HepG2 (cell line): ENCODE results near the gene ATP5MK. TPM values are rescaled to one million over a fixed set of nuclear protein-coding genes. Genes with fewer than 3 reads are reported as not detected.
A peak's percentile ranks its signal among the peaks of the same experiment; 100 is the strongest.

ENCODE experiments used
- ARNTL ChIP-seq: sonication (generic); formaldehyde crosslinking; IDR thresholded peaks from 2 replicates; pipeline ENCODE4 v1.4.0; 2020; ENCODE audit warnings: mild to moderate bottlenecking, missing genetic modification reagents
- ATF3 ChIP-seq: sonication (generic); formaldehyde crosslinking; IDR thresholded peaks from 2 replicates; pipeline ENCODE4 v1.4.0; 2020; ENCODE audit warnings: missing genetic modification reagents
- CHD2 ChIP-seq: IDR thresholded peaks from 2 replicates; pipeline ENCODE4 v1.6.1; 2011; ENCODE audit warnings: low read depth, low read length, improper control_type of control experiment
- ELF3 ChIP-seq: IDR thresholded peaks from 2 replicates; pipeline ENCODE4 v1.6.1; 2016; ENCODE audit warnings: missing genetic modification reagents, missing compliant biosample characterization
- GPN1 ChIP-seq: sonication (generic); formaldehyde crosslinking; IDR thresholded peaks from 2 replicates; pipeline ENCODE4 v1.5.1; 2020; ENCODE audit warnings: missing genetic modification reagents, borderline replicate concordance
- KDM1A ChIP-seq: IDR thresholded peaks from 2 replicates; pipeline ENCODE4 v1.6.1; 2016; ENCODE audit warnings: missing compliant biosample characterization
- MLXIP ChIP-seq: sonication (generic); formaldehyde crosslinking; IDR thresholded peaks from 2 replicates; pipeline ENCODE4 v1.9.0; 2021; ENCODE audit warnings: missing genetic modification reagents, borderline replicate concordance
- NCOA1 ChIP-seq: sonication (generic); formaldehyde crosslinking; IDR thresholded peaks from 2 replicates; pipeline ENCODE4 v1.9.0; 2021; ENCODE audit warnings: missing genetic modification reagents
- PAXIP1 ChIP-seq: sonication (generic); formaldehyde crosslinking; conservative IDR thresholded peaks from 2 replicates; pipeline ENCODE4 v1.4.0; 2020; ENCODE audit warnings: mild to moderate bottlenecking, missing genetic modification reagents, moderate library complexity
- RARA ChIP-seq: IDR thresholded peaks from 2 replicates; pipeline ENCODE4 v1.6.1; 2016; ENCODE audit warnings: missing genetic modification reagents, missing compliant biosample characterization
- RELA ChIP-seq: sonication (generic); formaldehyde crosslinking; IDR thresholded peaks from 2 replicates; pipeline ENCODE4 v1.4.0; 2020; ENCODE audit warnings: missing genetic modification reagents
- RFXAP ChIP-seq: sonication (generic); formaldehyde crosslinking; IDR thresholded peaks from 2 replicates; pipeline ENCODE4 v1.4.0; 2020; ENCODE audit warnings: missing genetic modification reagents, borderline replicate concordance
- SCMH1 ChIP-seq: sonication (generic); formaldehyde crosslinking; IDR thresholded peaks from 2 replicates; pipeline ENCODE4 v1.9.0; 2021; ENCODE audit warnings: missing genetic modification reagents, mild to moderate bottlenecking, borderline replicate concordance
- YEATS2 ChIP-seq: sonication (generic); formaldehyde crosslinking; IDR thresholded peaks from 2 replicates; pipeline ENCODE4 v1.4.0; 2020; ENCODE audit warnings: missing genetic modification reagents, borderline replicate concordance
- ZNF430 ChIP-seq: sonication (generic); formaldehyde crosslinking; IDR thresholded peaks from 2 replicates; pipeline ENCODE4 v1.9.0; 2021; ENCODE audit warnings: mild to moderate bottlenecking, missing genetic modification reagents
- ZNF451 ChIP-seq: sonication (generic); formaldehyde crosslinking; IDR thresholded peaks from 2 replicates; pipeline ENCODE4 v1.5.0; 2020; ENCODE audit warnings: mild to moderate bottlenecking, missing genetic modification reagents
- ZNF644 ChIP-seq: IDR thresholded peaks from 2 replicates; pipeline ENCODE4 v1.6.1; 2016; ENCODE audit warnings: low read depth
- ZNF674 ChIP-seq: sonication (generic); formaldehyde crosslinking; IDR thresholded peaks from 2 replicates; pipeline ENCODE4 v1.5.0; 2020; ENCODE audit warnings: low read depth, mild to moderate bottlenecking, missing genetic modification reagents
- ZNF703 ChIP-seq: sonication (generic); formaldehyde crosslinking; IDR thresholded peaks from 2 replicates; pipeline ENCODE4 v1.5.1; 2020; ENCODE audit warnings: missing genetic modification reagents, mild to moderate bottlenecking, moderate library complexity, borderline replicate concordance
- ZNF749 ChIP-seq: sonication (generic); formaldehyde crosslinking; IDR thresholded peaks from 2 replicates; pipeline ENCODE4 v1.8.0; 2022; ENCODE audit warnings: mild to moderate bottlenecking, missing genetic modification reagents, moderate library complexity, borderline replicate concordance
- ZNF781 ChIP-seq: sonication (generic); formaldehyde crosslinking; IDR thresholded peaks from 2 replicates; pipeline ENCODE4 v1.5.1; 2020; ENCODE audit warnings: borderline replicate concordance, mild to moderate bottlenecking, missing genetic modification reagents; ENCODE audit errors: not compliant biosample characterization
- ZNF883 ChIP-seq: sonication (generic); formaldehyde crosslinking; IDR thresholded peaks from 2 replicates; pipeline ENCODE4 v1.5.1; 2020; ENCODE audit warnings: mild to moderate bottlenecking, missing genetic modification reagents; ENCODE audit errors: not compliant biosample characterization
- polyA plus RNA-seq, 8 experiments: library from polyadenylated mRNA; depleted of rRNA in 3 of 8; stranded (reverse) in 7 of 8; unstranded in 1 of 8; fragments of >200 nt; fragmentation: Illumina TruSeq in 4 of 8; extraction: Trizol in 4 of 8; gene quantifications; 2 replicates each; pipeline versions ENCODE4 v1.2.1 to v1.2.3, GENCODE V29; 2011 to 2016; ENCODE audit warnings: low read depth in 4 of 8, missing spikeins in 1 of 8, mixed read lengths in 1 of 8; ENCODE audit not compliant: insufficient read depth in 1 of 8
- total RNA-seq, 5 experiments: library from RNA; depleted of rRNA; stranded (reverse); fragments of >200 nt; fragmentation: Illumina TruSeq; extraction: Trizol; gene quantifications; 2 replicates each; pipeline ENCODE4 v1.2.3, GENCODE V29; 2016; ENCODE audit warnings: low read depth in 1 of 5

ATP5MK gene
- total and polyA plus RNA-seq, 2 of the 13 experiments (the other 11 are each of a cell fraction or from before 2014, with no cell fraction given) = 312 to 517 TPM

GRCh38 chr10:103396067-103396788 lies at the start of gene ATP5MK, which contains the start of gene PDCD11 (continued):
- TF ChIP-seq RELA (CRISPR knock-in tag) (peak; percentile 63; the same call in 1 of the 2 replicates), YEATS2 (peak; percentile 97), GPN1 (CRISPR knock-in tag) (no peak), ATF3 (CRISPR knock-in tag) (no peak), ZNF781 (CRISPR knock-in tag) (no peak), ZNF451 (CRISPR knock-in tag) (no peak; the same call in none of the 2 replicates), ZNF430 (CRISPR knock-in tag) (peak; percentile 71), ARNTL (CRISPR knock-in tag) (no peak), RFXAP (peak; percentile 66; the same call in 1 of the 2 replicates), ZNF749 (CRISPR knock-in tag) (no peak), MLXIP (0 out of 2 replicates have a peak, but pooled peaks have one; percentile 61), ZNF644 (CRISPR knock-in tag) (no peak), ZNF703 (CRISPR knock-in tag) (no peak; the same call in 1 of the 2 replicates), SCMH1 (CRISPR knock-in tag) (no peak), KDM1A (CRISPR knock-in tag) (no peak), RARA (CRISPR knock-in tag) (0 out of 2 replicates have a peak, but pooled peaks have one; percentile 26), ZNF674 (CRISPR knock-in tag) (no peak), CHD2 (no peak), NCOA1 (peak; percentile 85; the same call in 1 of the 2 replicates), PAXIP1 (CRISPR knock-in tag) (peak; percentile 30; the same call in 1 of the 2 replicates), ELF3 (CRISPR knock-in tag) (peak; percentile 74), ZNF883 (CRISPR knock-in tag) (peak; percentile 76)
